ENCODE data around the gene CRYGN.

Gene CRYGN

GRCh38 chr7:151389096-151389767 is 50.7 kb downstream of the CRYGN start:
- no peak for DNase-seq

DNA sequence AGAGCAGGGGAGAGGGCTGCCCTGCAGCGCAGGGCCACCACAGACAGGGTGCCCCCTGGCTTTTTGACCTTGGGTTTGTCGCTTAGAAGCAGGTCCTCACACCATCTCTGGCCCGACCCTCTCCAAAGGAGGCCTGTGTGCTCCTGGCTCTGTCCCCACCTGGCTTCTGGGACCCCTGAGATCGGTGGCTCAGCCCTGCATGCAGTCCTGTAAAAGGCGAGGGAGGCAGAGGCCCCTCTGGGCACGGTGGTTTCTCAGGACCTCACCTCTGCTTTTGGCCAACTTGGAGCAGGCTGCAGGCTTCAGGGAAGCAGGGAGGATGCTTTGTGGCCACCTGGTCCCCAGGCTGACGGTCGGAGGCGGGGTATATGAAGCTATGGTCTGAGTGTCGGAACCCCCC is 51.5 kb downstream of the CRYGN start:
- no peak for DNase-seq

- no peak for DNase-seq
These were observed 52.0 kb downstream of the CRYGN start for GRCh38 chr7:151388007-151388297.

DNA sequence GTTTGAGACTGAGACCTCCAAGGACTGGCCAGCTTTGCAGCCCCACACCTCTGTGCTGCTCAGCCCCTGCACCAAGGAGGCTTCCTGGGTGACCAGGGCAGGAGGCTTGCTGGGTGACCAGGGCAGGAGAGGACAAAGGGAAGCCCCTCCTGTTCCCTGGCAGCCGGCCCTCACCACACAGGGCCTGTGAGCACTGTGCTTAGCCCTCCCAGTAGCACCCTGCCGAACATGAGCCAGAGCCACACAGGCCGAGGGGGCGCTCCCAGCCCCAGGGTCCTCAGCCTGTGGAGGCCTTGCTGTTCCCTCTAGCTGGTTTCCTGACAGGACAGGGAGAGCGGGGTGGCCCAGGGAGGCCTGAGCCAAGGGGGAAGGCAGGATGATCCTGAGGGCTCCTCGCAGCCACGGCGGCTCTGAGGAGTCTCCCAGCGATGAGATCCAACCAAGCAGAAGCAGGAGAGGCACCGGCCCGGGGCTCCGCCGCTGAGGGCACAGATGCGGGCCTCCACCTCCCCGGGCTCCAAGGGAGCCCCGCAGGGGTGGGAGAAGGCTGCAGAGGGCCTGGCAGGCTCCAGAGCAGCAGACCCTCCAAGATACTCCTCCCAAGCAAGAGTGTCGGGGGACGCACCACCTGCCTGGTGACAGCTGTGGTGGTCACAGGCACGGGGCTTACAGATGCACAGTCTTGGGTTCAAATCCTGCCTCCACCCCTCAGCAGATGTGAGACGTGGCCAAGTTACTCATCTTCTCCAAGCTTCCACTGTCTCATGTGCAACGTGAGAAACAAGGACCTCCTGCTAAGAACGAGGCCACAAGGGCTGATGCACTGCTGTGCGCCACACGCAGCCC is 52.6 kb downstream of the CRYGN start:
- no peak for DNase-seq

DNA sequence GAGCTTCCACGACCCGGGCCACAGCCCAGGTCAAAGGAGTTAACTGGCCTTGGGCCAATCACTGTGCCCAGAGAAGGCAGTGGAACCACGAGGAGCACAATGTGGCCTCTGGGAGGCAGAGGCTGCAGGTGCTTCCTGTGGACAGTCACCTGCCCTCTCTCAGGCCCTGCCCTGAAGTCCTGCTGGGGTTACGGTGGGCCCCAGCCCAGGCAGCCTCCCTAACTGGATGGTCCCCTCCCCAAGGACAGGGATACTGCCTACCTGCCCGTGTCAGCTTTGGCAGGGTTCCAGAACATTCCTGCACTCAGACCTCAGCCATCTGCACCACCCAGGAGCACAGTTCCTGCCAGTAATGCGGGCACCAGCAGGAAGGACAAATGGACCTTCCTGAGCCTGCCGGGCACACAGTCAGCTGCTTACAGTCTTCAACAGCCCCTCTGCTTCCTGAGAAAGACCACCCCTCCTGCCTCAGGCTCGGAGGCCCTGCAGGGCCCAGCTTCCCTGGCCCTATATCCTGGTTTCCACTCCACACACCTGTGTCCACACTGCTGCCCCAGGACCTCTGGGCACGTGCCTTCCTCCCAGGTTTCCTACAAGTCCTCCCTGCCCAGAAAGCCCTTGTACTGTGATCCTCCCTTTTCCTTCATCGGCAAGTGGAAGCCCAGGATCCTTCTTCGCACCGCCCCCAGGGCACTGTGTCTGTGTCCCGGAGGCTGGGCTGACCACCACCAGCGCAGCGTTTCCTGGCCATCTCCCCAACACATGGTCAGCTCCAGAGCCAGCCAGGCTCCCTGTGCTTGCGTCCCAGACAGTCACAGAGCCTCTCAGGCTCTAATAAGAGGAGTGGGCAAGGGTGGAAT is 53.4 kb downstream of the CRYGN start:
- DNase-seq = no peak

GRCh38 chr7:151385626-151386300 is 54.2 kb downstream of the CRYGN start:
- no peak for DNase-seq

GRCh38 chr7:151384776-151385625 is 54.9 kb downstream of the CRYGN start:
- no peak for DNase-seq

DNA sequence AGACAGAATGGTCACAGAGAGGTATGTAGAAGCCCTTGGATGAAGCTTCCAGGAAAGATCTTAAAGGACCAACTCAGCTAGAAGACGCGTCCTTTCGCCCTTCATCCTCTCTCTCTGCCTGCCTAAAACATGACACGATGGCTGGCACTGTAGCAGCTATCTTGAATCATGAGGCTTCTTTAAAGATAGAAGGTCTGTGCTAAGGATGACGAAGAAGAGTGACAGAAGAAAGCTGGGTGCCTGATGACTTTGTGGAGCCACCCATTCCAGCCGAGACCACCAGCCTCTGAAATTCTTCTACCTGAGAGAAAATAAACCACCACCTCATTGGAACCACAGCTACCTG is 55.6 kb downstream of the CRYGN start:
- DNase-seq = no peak

DNA sequence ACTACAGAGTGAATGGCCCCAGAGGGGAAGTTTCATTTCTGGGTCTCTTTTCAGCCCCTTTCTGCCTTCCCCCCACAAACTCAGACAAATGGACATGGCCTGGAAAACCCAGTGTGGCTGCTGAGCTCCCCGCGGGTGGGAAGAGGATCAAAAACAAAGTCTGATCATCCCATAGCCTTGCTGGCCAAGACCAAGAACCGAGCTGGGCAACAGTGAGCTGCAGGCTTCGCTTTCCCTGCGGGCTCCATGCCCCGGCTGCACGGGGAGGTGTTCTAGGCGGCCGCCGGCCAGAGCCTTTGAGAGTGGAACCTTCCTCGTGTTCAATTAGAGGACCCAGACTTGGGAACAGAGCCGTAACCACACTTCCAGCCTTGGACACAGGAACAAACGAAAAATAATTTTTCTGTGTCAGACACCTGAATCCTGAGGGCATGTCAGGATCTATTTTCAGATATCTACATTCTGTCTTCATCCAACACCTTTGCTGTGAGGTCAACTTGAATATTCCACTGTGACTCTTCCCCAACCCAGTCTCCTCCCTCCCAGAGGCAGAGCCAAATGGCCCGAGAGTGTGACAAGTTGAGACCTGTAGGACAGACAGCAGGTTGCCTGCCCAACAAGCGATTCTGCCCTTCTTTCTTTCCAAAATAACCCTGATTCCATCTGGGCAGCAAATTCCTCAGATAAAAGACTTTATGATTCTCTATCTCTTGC is 56.1 kb downstream of the CRYGN start:
- no peak for DNase-seq

DNA sequence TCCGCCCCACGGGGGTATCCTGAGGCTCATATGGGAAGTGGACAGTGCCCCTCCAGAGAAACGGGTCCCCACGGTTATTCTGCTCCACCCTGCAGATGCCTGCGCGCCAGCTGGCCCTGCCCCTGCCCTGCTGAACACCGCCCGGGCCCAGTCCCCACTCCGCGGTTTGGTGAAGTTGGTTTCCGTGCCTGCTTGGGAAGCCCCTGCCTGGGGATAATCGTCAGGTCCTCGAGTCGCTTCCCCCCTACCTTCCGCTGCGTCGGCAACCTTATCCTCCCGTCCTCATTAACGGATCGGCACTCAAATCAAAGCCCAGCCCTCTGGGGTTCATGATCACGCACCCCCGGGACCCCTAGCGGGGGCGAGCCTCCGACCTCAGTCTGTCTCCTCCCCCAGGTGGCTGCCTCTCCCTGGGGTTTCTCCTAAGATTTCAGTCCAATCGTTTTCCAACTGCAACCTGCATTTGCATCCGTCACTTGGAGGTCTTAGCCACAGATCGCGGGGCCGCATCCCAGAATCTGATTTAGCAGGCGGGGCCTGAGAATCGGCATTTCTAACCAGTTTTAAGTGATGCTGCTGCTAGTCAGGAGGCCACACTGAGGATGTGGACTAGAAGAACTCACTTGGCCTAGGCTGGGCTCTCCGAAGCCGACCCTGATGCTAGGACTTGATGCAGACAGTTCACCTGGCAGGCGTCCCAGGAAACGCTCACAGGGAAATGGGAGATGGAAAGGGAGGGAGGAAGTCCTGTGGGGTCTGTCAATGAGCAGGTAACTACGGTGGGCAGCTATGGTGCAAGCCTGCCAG is 57.7 kb downstream of the CRYGN start:
- DNase-seq = no peak

- DNase-seq = no peak
These were observed 58.4 kb downstream of the CRYGN start for GRCh38 chr7:151381348-151382078.

DNA sequence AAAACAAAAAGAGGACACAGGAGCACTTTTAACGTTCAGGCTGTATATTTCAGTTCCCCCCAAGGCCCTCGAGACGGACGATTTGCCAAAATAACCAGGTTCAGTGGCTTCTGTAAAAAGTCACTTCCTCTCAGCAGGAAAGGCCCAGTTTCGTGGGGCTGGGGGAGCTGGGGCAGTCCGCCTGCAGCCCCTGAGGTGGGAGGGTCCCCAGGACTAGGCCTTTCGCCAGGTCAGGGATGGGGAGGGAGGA is 58.9 kb downstream of the CRYGN start:
- no peak for DNase-seq

DNA sequence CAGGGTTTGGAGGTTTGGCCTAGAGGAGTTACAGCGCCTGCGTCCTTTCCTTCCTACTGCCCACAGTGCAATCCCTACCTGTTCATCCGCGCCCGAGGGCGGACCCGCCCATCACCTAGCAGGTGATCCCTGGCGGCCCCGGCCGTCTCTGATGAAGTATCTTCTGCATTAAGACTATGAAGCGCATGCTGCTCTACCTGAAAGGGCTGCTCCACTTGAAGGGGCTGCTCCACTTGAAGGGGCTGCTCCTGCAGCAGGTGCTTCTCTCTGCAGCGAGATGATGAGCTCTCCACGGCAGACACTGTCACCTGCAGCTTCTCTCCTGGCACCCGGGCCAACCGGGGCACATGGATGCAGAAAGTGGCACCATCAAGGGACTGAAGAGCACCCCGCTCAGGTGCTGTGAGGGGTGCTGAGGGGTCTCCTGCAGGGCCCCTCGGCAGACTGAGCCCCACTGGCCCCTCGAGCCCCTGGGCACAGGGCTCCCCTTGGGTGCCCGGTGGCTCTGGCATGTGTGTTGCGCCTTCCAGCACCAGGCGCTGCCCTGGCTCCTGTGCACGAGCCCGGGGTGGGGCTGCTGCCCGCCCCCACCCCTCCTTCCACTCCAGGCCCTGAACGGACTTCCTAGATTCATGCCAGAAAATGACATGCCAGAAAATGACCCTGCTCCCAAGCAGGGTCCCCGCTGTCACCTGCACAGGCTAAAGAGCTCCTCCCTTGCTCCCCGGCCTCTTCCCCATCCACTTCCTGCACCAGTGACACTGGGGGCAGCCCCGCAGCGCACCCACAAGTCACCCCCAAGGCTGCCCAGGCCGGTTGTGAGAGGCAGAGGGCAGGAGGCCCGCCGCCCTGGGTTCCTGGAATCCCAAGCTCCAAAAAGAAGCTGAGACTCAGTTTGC is 59.5 kb downstream of the CRYGN start:
- DNase-seq = no peak

DNA sequence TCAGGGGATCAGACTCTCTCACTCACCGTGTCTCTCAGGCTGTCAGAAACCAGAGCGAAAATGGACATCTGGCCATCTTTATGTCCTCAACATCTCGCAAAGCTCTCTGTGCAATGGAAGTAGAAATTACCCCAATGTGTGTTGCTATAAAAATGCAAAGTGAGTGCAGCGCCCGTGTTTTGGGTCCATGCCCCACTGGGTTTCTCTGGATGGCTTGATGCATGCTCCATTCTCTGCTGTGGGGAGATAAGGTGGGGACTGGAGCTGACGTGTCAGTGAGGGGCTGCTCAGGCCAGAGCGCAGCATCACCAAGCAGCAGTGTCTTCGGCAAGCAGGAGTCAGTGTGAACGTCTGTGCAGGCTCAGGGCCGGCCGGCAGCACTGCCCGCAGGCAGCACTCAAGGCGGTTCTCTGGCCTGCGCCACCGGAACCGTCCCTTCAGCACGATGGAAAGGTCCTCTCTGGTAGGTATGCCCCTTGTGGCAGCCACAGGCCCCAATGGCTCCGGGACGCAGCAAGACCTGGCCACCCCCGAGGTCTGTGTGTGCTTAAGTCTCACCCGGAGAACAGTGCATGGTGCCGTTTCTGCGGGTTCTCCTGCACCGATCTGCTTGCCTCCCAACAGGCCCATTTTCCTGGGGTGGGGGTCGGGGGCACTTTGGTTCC is 60.3 kb downstream of the CRYGN start:
- DNase-seq = no peak

DNA sequence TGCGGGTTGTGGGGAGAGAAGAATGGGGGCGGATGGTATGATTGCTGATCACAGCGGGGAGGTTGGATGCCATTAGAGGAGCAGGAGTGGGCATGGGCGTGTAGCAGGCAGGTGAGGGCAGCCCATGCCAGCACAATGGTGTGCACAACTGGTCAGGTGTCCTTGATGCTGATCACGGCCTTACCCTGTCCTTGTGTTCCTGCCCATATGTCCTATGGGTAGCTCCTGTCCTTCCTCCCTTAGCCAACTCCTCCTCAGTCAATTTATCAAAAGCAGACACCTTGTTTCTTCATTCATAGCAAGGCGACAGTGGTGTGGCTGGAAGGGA is 60.8 kb downstream of the CRYGN start:
- no peak for DNase-seq

Measured in hematopoietic multipotent progenitor cell treated with erythropoietin and hydrocortisone succinate and interleukin-3 and kit ligand, for 8 days (in vitro differentiated cells).